Astrocyte of the cerebellum (primary cell): ENCODE measurements around the gene PYDC1.

ENCODE experiments used
- DNase-seq: peaks from one replicate; pipeline ENCODE4 v3.0.0-alpha.2; 2011; ENCODE audit warnings: low read depth
- H3K4me3 ChIP-seq: 2 replicates; pipeline ENCODE4 v1.5.1; 2011; ENCODE audit warnings: mild to moderate bottlenecking, low read depth, low read length, moderate library complexity
- CTCF ChIP-seq: IDR thresholded peaks from 2 replicates; pipeline ENCODE4 v1.5.1; 2012; ENCODE audit warnings: low read length, low read depth, moderate library complexity, mild to moderate bottlenecking; ENCODE audit errors: missing control alignments
- in situ Hi-C: cut with HindIII; loops from 2 replicates; pipeline ENCODE4 v1.10.0; 2017; ENCODE audit warnings: low sequenced_read_pairs

PYDC1 gene

GRCh38 chr16:31213877-31214707 lies 2.8 kb downstream of the PYDC1 start, which contains the start of gene TRIM72:
Gene TRIM72, plus strand, starts transcription at chr16:31214119. Its CDS starts 620 bp downstream, at chr16:31214739.
- no peak for DNase-seq
- H3K4me3 ChIP-seq, result peak within 1 kb of the TSS; percentile 41
- in situ Hi-C loops, result no loop called here
- no peak for TF ChIP-seq CTCF

GRCh38 chr16:31213342-31213741 lies 3.6 kb downstream of the PYDC1 start:
- no peak for DNase-seq
- in situ Hi-C loops, result no loop called here
- TF ChIP-seq CTCF, result no peak
- no peak overlapping the region for H3K4me3 ChIP-seq

GRCh38 chr16:31206776-31207175 lies 10.2 kb downstream of the PYDC1 start:
- no peak overlapping the region for H3K4me3 ChIP-seq
- DNase-seq, result no peak
- in situ Hi-C loops, result no loop called here
- TF ChIP-seq CTCF, result no peak

GRCh38 chr16:31204871-31205666 lies 11.9 kb downstream of the PYDC1 start:
- H3K4me3 ChIP-seq, result no peak overlapping the region
- in situ Hi-C loops, result no loop called here
- TF ChIP-seq CTCF, result no peak
- no peak for DNase-seq

DNA sequence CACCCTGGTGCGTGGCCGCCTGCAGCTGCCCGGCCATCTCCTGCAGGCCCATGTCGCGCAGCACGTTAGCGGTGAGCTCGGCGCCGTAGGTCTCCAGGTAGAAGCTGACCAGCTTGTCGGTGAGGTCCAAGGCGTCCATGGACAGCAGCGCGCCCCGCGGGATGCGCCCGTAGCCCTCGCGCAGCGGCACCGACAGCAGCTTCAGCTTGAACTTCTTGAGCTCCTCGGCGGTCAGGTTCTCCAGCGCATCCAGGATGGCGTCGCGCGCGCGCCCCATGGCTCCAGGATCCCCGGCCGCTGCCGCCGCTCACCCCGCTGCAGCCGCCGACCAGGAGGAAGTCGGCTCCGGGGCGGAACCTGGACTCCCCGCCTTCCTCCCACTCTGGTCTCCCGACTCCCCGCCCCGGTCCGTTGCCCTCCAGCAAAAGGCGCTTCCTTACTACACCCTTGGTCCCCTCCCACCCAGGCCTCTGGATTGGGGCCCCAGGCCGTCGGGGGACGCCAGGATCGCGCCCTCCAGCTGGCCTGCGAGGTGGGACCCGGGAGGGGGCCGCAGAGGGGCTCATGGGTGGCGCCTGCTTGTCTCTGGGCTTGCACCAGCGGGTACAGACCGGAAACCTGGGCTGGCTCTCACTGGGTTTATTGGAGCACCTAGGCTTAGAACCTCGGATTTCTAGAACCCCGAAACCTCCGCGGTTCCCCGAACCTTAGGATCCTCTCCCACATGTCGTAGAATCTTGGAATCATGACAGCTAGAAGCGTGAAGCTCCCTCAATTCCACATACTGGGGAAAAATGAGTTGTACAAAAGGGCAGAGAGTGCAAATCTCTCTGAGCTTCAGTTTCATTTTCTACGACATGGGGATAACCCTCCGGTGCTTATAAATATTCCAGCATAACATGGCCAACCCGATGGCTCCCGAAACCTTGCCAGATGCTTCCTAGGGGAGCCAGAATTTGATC lies 14.2 kb downstream of the PYDC1 start, which contains the start of gene PYCARD:
Gene PYCARD (minus strand): TSS at position 347 of the 962 bp plus-strand sequence. CDS start 70 bp downstream, at position 277.
- DNase-seq, result no peak
- H3K4me3 ChIP-seq, result peak within 1 kb of the TSS; percentile 54
- in situ Hi-C loops, result no loop called here
- TF ChIP-seq CTCF, result no peak
